Activated CD4-positive, alpha-beta T cell treated with anti-CD3 and anti-CD28 coated beads for 36 hours (primary cell): ENCODE results near the gene ADGRD1. TPM values are rescaled to one million over a fixed set of nuclear protein-coding genes. Genes with fewer than 3 reads are reported as not detected.
"Not testable (repeated sequence)": the region's sequence is repeated elsewhere in the genome, so short reads cannot be mapped to it uniquely, and the experiment has no call there.

ENCODE experiments used
- ATAC-seq: fragments of 200-7000 bp; cut with Tn5 transposase; one replicate; pipeline ENCODE4 v1.10.0; 2021; ENCODE audit warnings: mild to moderate bottlenecking, moderate library complexity
- CTCF ChIA-PET: fragments of 350-600 bp; sonication (Branson Sonifier 250); formaldehyde crosslinking; loops from one replicate; lab custom pipeline; 2021; ENCODE audit warnings: antibody characterized with exemption; lab: Charles Lee
- POLR2A ChIA-PET: fragments of 350-600 bp; sonication (Branson Sonifier 250); formaldehyde crosslinking; loops from one replicate; lab custom pipeline; 2021; ENCODE audit warnings: antibody characterized with exemption, inconsistent platforms; lab: Charles Lee
- DNase-seq: peaks from one replicate; pipeline ENCODE4 v3.0.0-alpha.2; 2020
- H3K27ac Mint-ChIP-seq: one replicate; pipeline ENCODE4 v1.8.0; 2021; ENCODE audit warnings: mixed read lengths
- H3K27me3 Mint-ChIP-seq: one replicate; pipeline ENCODE4 v1.8.0; 2021; ENCODE audit warnings: mixed read lengths
- H3K36me3 Mint-ChIP-seq: one replicate; pipeline ENCODE4 v1.8.0; 2021; ENCODE audit warnings: low read depth, mixed read lengths
- H3K4me1 Mint-ChIP-seq: one replicate; pipeline ENCODE4 v1.8.0; 2021; ENCODE audit warnings: mixed read lengths
- H3K4me3 Mint-ChIP-seq: one replicate; pipeline ENCODE4 v1.8.0; 2021; ENCODE audit warnings: mild to moderate bottlenecking, moderate library complexity, mixed read lengths
- H3K9me3 Mint-ChIP-seq: one replicate; pipeline ENCODE4 v1.8.0; 2021; ENCODE audit warnings: low read depth, mixed read lengths
- intact Hi-C, 2 experiments: fragments of 100-400 bp; cut with DNase I in 1 of 2; cut with micrococcal nuclease in 1 of 2; formaldehyde crosslinking; loops; one replicate each; pipeline versions ENCODE4 v1.14.2 to v1.15.1; 2022 to 2024; cut with DNase I, micrococcal nuclease
- total RNA-seq, 2 experiments: library from RNA; stranded (reverse); gene quantifications; one replicate each; pipeline ENCODE4 v1.2.3, GENCODE V29; 2021

The ADGRD1 gene
- total RNA-seq, 2 experiments from 2014 or later: 1.8 to 2.3 TPM

DNA sequence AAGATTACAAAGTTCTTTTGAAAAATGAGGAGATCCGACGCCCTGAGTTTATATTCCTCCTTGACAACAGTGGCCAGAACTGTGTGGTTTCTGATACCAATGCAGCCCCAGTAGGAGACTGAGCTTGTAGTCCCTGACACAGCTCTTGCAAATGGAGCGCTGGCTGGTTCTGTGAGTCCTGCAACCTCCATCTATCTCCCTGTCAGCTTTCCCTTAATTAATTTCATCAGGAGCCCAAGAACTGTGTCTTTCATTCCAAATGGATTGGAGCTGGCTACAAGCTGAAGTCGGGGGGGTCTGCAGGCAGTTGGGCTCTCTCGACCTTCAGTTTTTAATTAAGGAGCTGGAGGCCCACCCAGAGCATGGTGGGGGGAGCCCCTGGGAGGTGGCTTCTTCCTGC is 160.6 kb downstream of the ADGRD1 start:
- Mint-ChIP-seq H3K36me3 (no peaks in the 10 kb centered on the region), H3K4me3 (no peak overlapping the region), H3K27me3 (peaks cover 6% of the 10 kb centered on the region), H3K4me1 (peaks cover 15% of the 10 kb centered on the region), H3K27ac (no peak overlapping the region), H3K9me3 (peaks cover 4% of the 10 kb centered on the region)
- POLR2A ChIA-PET: no interaction called here
- ATAC-seq: no peak
- no peak for DNase-seq
- intact Hi-C loops: no loop called here
- CTCF ChIA-PET: interaction anchor here (0.7 to 4.0 kb wide), 3 partner anchors 9 to 198 kb away, joined by 3 to 18 read pairs (median 11); no protein-coding TSS in a partner anchor

DNA sequence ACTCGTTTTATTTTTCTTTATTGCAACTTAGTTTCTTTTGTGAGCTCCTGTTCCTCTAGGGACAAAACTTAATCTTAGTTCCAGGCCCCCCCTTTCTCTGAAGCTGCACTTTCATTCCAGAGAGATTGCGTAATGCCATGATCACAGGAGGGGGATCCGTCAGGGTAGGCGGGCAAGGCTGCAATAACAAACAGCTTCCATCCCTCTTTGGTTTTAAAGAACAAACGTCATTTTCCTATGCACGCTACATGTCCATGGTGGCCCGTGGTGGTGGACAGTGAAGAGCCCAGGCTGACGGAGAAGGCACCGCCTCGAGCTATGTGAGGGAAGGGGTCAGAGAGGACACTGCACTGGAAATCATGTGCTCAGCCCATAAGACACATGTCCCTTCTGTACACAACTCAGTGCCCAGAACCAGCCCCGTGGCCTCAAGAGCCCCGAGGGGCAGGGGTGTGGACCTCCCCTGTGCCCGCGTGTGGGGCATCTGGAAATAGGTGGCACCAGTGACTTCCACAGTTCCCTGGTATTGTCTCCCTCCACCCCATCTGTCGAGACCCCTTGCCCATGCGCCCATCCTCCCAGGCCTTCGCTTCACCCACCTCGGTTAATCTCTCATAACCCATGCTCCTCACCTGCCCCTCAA is 161.4 kb downstream of the ADGRD1 start:
- H3K4me1 Mint-ChIP-seq: peaks cover 15% of the 10 kb centered on the region
- H3K36me3 Mint-ChIP-seq: no peaks in the 10 kb centered on the region
- ChIA-PET POLR2A (no interaction called here), CTCF (interaction anchor here (0.6 to 4.0 kb wide), 4 partner anchors 10 to 247 kb away, joined by 3 to 18 read pairs (median 7); no protein-coding TSS in a partner anchor)
- H3K27ac Mint-ChIP-seq: no peak overlapping the region
- peaks cover 6% of the 10 kb centered on the region for H3K27me3 Mint-ChIP-seq
- ATAC-seq (no peak), DNase-seq (peak; percentile 0)
- no peak overlapping the region for H3K4me3 Mint-ChIP-seq
- H3K9me3 Mint-ChIP-seq: no peaks in the 10 kb centered on the region
- intact Hi-C loops: no loop called here

DNA sequence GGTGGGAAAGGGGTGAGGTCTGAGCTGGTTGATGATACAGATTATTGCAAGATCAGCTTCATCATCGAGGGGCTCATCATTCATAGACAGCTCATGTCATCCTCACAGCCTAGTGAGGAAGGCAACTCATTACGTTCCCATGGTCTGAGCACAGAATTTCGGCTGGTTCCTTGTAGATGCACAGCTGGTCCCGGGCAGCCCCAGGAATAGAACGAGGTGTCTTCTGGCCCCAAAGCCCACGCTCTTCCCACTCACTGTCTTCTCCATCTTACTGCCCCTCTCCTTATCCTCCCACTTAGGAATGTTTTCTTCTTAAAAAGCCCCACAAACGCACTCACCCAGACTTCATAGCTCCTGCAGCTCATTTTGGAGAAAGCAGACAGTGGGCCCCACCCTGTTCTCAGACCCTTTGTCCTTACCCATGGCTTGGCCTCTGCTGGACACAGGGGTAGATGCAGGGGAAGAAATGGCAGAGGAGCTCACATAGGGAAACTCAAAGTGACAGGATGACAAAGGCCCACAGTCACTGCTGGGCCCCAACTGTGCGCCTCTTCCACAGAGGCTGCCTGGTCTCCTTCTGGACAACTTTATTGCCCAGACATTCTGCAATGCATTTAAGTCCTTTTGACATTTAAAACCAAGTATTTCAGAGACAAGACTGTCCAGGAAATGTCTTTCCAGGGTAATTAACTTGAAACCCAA is 162.2 kb downstream of the ADGRD1 start:
- CTCF ChIA-PET: interaction anchor here (0.6 to 4.0 kb wide), 3 partner anchors 11 to 246 kb away, joined by 3 to 18 read pairs (median 11); no protein-coding TSS in a partner anchor
- DNase-seq (peak; percentile 1), ATAC-seq (no peak)
- Mint-ChIP-seq H3K27ac (no peak overlapping the region), H3K36me3 (no peaks in the 10 kb centered on the region), H3K4me1 (peaks cover 14% of the 10 kb centered on the region), H3K4me3 (no peak overlapping the region), H3K27me3 (peaks cover 6% of the 10 kb centered on the region), H3K9me3 (no peaks in the 10 kb centered on the region)
- intact Hi-C loops: no loop called here
- POLR2A ChIA-PET: no interaction called here

DNA sequence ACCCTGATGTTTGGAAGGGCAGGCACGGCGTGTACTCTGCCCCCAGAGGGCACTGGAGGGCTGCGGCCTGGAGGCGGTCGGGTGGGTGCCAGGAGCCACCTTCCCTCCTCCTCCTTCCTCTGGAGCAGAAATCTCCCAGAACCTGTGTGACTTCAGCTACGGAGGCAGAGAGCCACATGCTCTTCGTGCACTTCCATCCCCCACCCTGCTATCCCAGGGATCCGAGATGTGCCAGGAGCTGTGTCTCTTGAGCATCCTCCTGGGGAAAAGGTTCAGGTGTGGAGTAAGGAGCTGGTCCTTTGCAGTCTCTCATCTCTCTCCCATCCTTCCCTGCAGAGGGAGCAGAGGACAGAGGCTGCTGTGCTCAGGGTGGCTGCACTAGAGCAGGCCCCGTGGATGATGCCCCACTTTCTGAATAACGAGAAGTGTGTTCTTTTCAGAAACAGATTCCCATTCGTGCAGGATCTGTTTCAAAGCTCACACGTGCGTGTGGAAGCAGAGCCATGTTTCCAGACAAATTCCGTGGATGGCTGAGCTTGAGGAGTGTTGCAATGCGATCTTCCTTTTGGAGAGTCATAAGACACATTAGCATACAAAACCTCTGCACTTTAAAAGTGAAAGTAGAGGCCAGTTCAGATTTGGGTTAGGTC is 162.9 kb downstream of the ADGRD1 start:
- peaks cover 12% of the 10 kb centered on the region for H3K4me1 Mint-ChIP-seq
- ATAC-seq (no peak), DNase-seq (peak; percentile 16)
- intact Hi-C loops: no loop called here
- no peaks in the 10 kb centered on the region for H3K9me3 Mint-ChIP-seq
- no peaks in the 10 kb centered on the region for H3K36me3 Mint-ChIP-seq
- peaks cover 4% of the 10 kb centered on the region for H3K27me3 Mint-ChIP-seq
- ChIA-PET POLR2A (no interaction called here), CTCF (interaction anchor here (0.7 to 4.0 kb wide), 4 partner anchors 11 to 19 kb away, joined by 3 to 18 read pairs (median 8); no protein-coding TSS in a partner anchor)
- H3K27ac Mint-ChIP-seq: no peak overlapping the region
- H3K4me3 Mint-ChIP-seq: no peak overlapping the region

DNA sequence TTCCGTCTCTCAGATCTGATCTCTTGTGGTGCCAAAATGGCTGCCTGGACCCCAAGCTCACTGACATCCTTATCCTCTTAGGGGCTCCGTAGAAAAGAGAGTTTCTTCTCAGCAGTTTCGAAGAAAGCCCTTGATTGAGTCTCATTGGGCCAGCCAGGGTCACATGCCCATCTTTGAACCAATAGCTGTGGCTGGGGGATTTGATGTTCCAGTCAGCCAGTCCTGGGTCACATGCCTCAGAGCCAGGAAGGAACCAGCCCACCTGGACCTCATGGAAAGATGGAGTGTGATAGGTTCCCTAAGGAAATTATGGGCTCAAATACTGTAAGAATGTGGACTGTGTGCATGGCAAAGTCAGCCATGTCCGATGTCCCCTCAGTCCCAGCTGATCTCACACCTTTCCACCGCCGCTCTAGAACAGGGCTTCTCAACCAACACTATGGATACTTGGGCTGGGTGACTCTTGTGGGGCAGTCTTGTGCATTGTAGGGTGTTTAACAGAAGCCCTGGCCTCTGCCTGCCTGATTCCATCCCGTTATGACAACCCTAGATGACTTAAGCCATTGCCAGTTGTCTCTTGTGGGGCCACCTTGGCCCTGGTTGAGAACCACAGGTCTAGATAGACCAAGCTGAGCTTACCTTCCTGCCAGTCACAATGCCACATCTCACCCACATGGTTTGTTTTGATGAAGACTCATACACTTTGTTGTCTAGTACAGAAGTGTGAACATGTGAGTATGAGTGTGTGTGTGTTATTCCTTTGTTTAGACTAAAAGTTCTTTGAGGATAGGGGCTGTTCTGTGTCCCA is 163.9 kb downstream of the ADGRD1 start:
- DNase-seq (peak; percentile 2), ATAC-seq (peak; percentile 23)
- POLR2A ChIA-PET: no interaction called here
- H3K9me3 Mint-ChIP-seq: no peaks in the 10 kb centered on the region
- H3K4me1 Mint-ChIP-seq: peaks cover 2% of the 10 kb centered on the region
- intact Hi-C loops: no loop called here
- no peak overlapping the region for H3K27ac Mint-ChIP-seq
- CTCF ChIA-PET: interaction anchor here (0.7 to 4.0 kb wide), 3 partner anchors 15 to 18 kb away, joined by 3 to 18 read pairs (median 6); no protein-coding TSS in a partner anchor
- peaks cover 3% of the 10 kb centered on the region for H3K27me3 Mint-ChIP-seq
- no peak overlapping the region for H3K4me3 Mint-ChIP-seq
- H3K36me3 Mint-ChIP-seq: no peaks in the 10 kb centered on the region

DNA sequence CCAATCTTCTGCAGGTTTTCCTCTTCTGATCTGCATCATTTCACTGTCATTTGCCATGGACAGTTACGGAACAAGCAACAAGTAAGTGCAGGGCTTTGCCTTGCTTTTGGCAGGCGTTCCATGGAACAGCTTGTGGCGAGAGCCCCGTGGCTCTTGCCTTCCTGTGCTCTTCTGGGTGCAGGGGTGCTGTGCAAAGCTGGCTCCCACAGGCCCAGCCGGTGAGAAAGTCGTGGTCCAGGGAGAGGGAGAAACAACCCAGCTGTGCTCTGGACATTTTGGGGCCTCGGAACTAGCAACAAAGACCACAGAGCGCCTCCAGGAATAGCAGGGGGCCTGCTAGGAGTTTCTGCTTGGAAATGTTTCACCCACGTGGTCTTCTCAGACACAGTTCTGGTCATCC is 164.7 kb downstream of the ADGRD1 start:
- POLR2A ChIA-PET: no interaction called here
- ATAC-seq (no peak), DNase-seq (no peak)
- Mint-ChIP-seq H3K27me3 (peaks cover 3% of the 10 kb centered on the region), H3K27ac (no peak overlapping the region), H3K4me1 (no peaks in the 10 kb centered on the region), H3K4me3 (no peak overlapping the region), H3K9me3 (no peaks in the 10 kb centered on the region), H3K36me3 (no peaks in the 10 kb centered on the region)
- intact Hi-C loops: no loop called here
- CTCF ChIA-PET: interaction anchor here (0.6 to 4.0 kb wide), 5 partner anchors 13 to 366 kb away, joined by 3 to 18 read pairs (median 3); no protein-coding TSS in a partner anchor

DNA sequence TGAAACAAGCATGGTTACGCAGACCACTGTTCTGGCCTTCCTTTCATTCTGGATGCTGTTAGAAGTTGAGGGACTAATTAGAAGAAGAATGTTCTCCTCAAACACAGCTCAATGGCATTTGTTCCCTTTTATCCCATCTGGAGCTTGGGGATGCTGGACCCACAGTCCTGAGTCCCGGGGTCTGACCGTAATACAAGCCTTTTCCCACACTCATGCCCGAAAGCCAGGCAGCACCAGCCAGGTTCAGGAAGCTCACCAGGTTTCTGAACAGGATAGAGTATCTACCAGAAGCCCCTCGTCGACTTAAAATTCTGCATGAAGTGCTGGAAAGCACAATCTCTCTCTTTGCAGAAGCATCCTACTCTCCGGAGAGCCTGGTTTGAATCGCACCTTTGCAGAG is 165.6 kb downstream of the ADGRD1 start:
- H3K27ac Mint-ChIP-seq, intact Hi-C loops, H3K4me3 Mint-ChIP-seq, DNase-seq, H3K27me3 Mint-ChIP-seq, POLR2A ChIA-PET, H3K9me3 Mint-ChIP-seq, ATAC-seq, H3K36me3 Mint-ChIP-seq, H3K4me1 Mint-ChIP-seq: not testable (repeated sequence)
- CTCF ChIA-PET: interaction anchor here (2.7 kb wide), 1 partner anchor 15 kb away, joined by 8 read pairs; no protein-coding TSS in a partner anchor

DNA sequence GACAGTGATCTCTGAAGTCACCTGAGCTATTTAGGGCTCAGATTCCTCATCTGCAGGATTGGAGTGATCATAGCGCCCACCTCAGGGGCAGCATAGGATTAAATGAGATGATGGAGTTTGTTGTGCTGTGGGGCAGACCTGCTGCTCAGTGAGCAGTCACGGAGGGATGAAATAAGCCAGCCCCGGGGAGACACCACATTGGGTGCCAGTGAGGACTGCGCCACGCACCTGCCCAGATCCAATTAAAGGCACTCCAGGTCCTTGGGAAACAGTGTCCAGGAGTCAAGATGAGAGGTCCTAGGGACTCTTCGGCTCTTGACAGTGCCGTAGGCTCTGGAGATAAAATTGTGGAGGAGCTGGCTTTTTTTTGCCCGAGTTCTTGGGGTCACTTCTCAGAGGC is 166.2 kb downstream of the ADGRD1 start:
- intact Hi-C loops: no loop called here
- CTCF ChIA-PET: interaction anchor here (0.6 to 2.7 kb wide), 2 partner anchors 16 to 447 kb away, joined by 4 to 8 read pairs; no protein-coding TSS in a partner anchor
- Mint-ChIP-seq H3K27me3 (no peaks in the 10 kb centered on the region), H3K9me3 (no peaks in the 10 kb centered on the region), H3K4me3 (no peak overlapping the region), H3K27ac (no peak overlapping the region), H3K36me3 (no peaks in the 10 kb centered on the region), H3K4me1 (no peaks in the 10 kb centered on the region)
- DNase-seq (no peak), ATAC-seq (no peak)
- POLR2A ChIA-PET: no interaction called here

DNA sequence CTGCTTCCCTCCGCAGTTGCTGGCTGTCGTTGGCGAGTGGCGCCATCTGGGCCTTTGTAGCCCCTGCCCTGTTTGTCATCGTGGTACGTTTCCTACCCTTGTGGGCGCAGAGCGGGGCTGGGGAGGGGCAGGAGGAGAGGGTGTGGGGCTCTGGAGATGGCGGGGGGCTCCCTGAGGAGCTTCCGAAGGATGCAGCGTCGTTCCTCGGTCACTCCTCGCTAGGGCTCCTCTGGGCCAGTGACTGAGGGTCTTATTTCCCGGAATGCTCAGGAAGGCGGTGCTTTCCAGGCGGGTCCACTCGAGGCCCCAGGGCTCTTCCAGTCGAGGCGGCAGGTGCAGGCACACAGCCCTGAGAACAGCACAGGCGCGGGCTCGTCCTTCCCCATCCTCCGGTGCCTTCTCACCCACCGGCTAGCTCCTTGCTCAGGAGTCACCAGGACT is 167.1 kb downstream of the ADGRD1 start:
- H3K36me3 Mint-ChIP-seq: no peaks in the 10 kb centered on the region
- DNase-seq: no peak
- H3K4me3 Mint-ChIP-seq: no peak overlapping the region
- intact Hi-C loops: no loop called here
- H3K27me3 Mint-ChIP-seq: no peaks in the 10 kb centered on the region
- no peak for ATAC-seq
- H3K4me1 Mint-ChIP-seq: no peaks in the 10 kb centered on the region
- H3K9me3 Mint-ChIP-seq: no peaks in the 10 kb centered on the region
- no peak overlapping the region for H3K27ac Mint-ChIP-seq
- ChIA-PET CTCF (interaction anchor here (2.7 kb wide), 1 partner anchor 17 kb away, joined by 8 read pairs; no protein-coding TSS in a partner anchor), POLR2A (no interaction called here)

DNA sequence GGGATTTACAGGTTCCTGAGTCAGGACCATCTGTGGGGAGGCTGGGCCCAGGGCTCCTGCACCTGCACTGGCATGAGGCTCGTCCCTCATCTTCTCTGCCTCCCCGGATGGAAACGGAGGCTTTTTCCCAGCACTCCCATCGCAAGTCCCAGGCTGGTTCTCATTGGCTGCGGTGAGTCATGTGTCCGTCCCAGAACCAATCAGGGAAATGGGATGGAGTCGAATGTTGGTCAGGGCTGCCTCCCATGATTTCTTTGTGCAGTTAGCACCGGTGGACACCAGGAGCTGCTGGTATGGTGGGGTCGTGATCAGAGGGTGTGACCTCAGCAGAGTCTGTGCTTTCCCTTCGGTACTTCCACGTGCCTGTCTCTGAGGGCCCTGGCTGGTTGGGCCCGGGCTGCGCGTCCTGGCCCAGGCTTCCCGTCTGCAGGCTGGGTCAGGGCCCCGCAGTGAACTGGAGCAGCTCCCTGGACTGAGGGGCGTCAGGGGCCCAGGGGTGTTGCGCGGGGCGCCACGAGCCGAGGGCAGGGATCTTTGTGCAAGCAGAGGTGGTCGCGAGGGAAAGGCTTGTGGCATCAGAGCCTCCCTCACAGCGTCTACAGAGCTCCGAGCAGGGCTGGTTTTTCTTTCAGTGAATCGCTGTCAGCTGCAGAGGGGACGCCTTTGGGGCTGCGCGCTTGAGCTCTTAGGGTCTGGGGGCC is 168.1 kb downstream of the ADGRD1 start:
- no peak overlapping the region for H3K4me3 Mint-ChIP-seq
- no peaks in the 10 kb centered on the region for H3K36me3 Mint-ChIP-seq
- H3K9me3 Mint-ChIP-seq: no peaks in the 10 kb centered on the region
- no peak for DNase-seq
- H3K4me1 Mint-ChIP-seq: no peaks in the 10 kb centered on the region
- H3K27me3 Mint-ChIP-seq: no peaks in the 10 kb centered on the region
- no peak overlapping the region for H3K27ac Mint-ChIP-seq
- POLR2A ChIA-PET: no interaction called here
- ATAC-seq: no peak
- CTCF ChIA-PET: no interaction called here
- intact Hi-C loops: no loop called here
